ENCODE measurements around the gene SMURF2. TPM values are rescaled to one million over a fixed set of nuclear protein-coding genes. Genes with fewer than 3 reads are reported as not detected.
A peak's percentile ranks its signal among the peaks of the same experiment; 100 is the strongest.

The SMURF2 gene
- total and polyA plus RNA-seq, 10 of the 15 experiments (the other 5 are each of a cell fraction or from before 2014, with no cell fraction given) = 2.8 to 13.4 (median 7.5) TPM

GRCh38 chr17:64591944-64592343, 70.2 kb downstream of the SMURF2 start:
- no peak for DNase-seq (ENCODE audit: low read depth, low spot score)
- H3K4me3 ChIP-seq = no peak overlapping the region
- TSS peak; percentile 29 for BruUV-seq (replicated peaks)
- no peak for TF ChIP-seq ZNF207 (IDR thresholded peaks at IDR 0.05; ENCODE audit: borderline replicate concordance)
- no peaks in the 10 kb centered on the region for H4K20me1 ChIP-seq (ENCODE audit: control insufficient read depth, insufficient read depth)
- H2AFZ ChIP-seq (ENCODE audit: control insufficient read depth, low read depth, low read length) = no peak overlapping the region
- no peaks in the 10 kb centered on the region for H3K4me1 ChIP-seq (ENCODE audit: control insufficient read depth, insufficient read depth, low read length)
- no peaks in the 10 kb centered on the region for H3K79me2 ChIP-seq (ENCODE audit: control insufficient read depth, insufficient read depth, low read length)
- CTCF ChIA-PET = interaction anchor here (0.5 to 0.7 kb wide), 2 partner anchors 164 to 283 kb away, joined by 3 read pairs; no protein-coding TSS in a partner anchor
- no peaks in the 10 kb centered on the region for H3K27me3 ChIP-seq (replicated peaks in 1 of 2; ENCODE audit: control insufficient read depth in 2 of 2, insufficient read depth in 2 of 2, low read length in 1 of 2)
- in situ Hi-C loops (cut with MboI) = no loop called here
- H3K36me3 ChIP-seq (ENCODE audit: control insufficient read depth in 2 of 2, insufficient read depth in 2 of 2, low read length in 1 of 2) = no peaks in the 10 kb centered on the region; a peak in 1 of 4 replicates
- no peak for ATAC-seq
- no peak overlapping the region for H3K4me2 ChIP-seq (ENCODE audit: control insufficient read depth, insufficient read depth)
- H3K27ac ChIP-seq (ENCODE audit: control insufficient read depth, insufficient read depth) = no peak overlapping the region
- POLR2A ChIA-PET = no interaction called here
- H3K9me3 ChIP-seq (replicated peaks; ENCODE audit: control insufficient read depth, insufficient read depth, low read length) = no peaks in the 10 kb centered on the region
- SMC1A ChIA-PET (ENCODE audit: uncharacterized antibody, unreplicated experiment) = interaction anchor here (1.2 to 1.3 kb wide), 2 partner anchors 12 to 87 kb away, joined by 3 to 4 read pairs; no protein-coding TSS in a partner anchor
- intact Hi-C loops (cut with micrococcal nuclease; ENCODE audit: unreplicated experiment) = no loop called here
- no peak for FAIRE-seq
- 100% methylated on average over 1 of the region's 1 CpG for WGBS (ENCODE audit: insufficient coverage, insufficient replicate concordance, low lambda C conversion rate, missing lambda C conversion rate)
- no peak overlapping the region for H3K9ac ChIP-seq (ENCODE audit: control insufficient read depth, insufficient read depth, low read length)
- RAD21 ChIA-PET (ENCODE audit: unreplicated experiment) = no interaction called here

- no peak overlapping the region for H3K9ac ChIP-seq (ENCODE audit: control insufficient read depth, insufficient read depth, low read length)
- H4K20me1 ChIP-seq (ENCODE audit: control insufficient read depth, insufficient read depth) = no peaks in the 10 kb centered on the region
- H3K4me3 ChIP-seq = no peak overlapping the region
- POLR2A ChIA-PET = no interaction called here
- H3K4me1 ChIP-seq (ENCODE audit: control insufficient read depth, insufficient read depth, low read length) = no peaks in the 10 kb centered on the region
- H3K4me2 ChIP-seq (ENCODE audit: control insufficient read depth, insufficient read depth) = no peak overlapping the region
- in situ Hi-C loops (cut with MboI) (no loop called here), intact Hi-C loops (cut with micrococcal nuclease; ENCODE audit: unreplicated experiment) (no loop called here)
- 96% methylated on average over 2 of the region's 2 CpGs for WGBS (ENCODE audit: insufficient coverage, insufficient replicate concordance, low lambda C conversion rate, missing lambda C conversion rate)
- FAIRE-seq = no peak
- peaks cover 2 to 4% of the 10 kb centered on the region in 2 experiments; a peak in 2 of 4 replicates for H3K36me3 ChIP-seq (ENCODE audit: control insufficient read depth in 2 of 2, insufficient read depth in 2 of 2, low read length in 1 of 2)
- BruUV-seq (replicated peaks) = no TSS peak
- H3K79me2 ChIP-seq (ENCODE audit: control insufficient read depth, insufficient read depth, low read length) = no peaks in the 10 kb centered on the region
- H3K9me3 ChIP-seq (replicated peaks; ENCODE audit: control insufficient read depth, insufficient read depth, low read length) = no peaks in the 10 kb centered on the region
- H3K27me3 ChIP-seq (replicated peaks in 1 of 2; ENCODE audit: control insufficient read depth in 2 of 2, insufficient read depth in 2 of 2, low read length in 1 of 2) = no peaks in the 10 kb centered on the region
- no peak for TF ChIP-seq BCLAF1 (IDR thresholded peaks at IDR 0.05)
- TF ChIP-seq HDGF (IDR thresholded peaks at IDR 0.05) = no peak
- TF ChIP-seq RBBP5 (conservative IDR thresholded peaks at IDR 0.05) = no peak
- no peak for ATAC-seq
- H3K27ac ChIP-seq (ENCODE audit: control insufficient read depth, insufficient read depth) = no peak overlapping the region
- DNase-seq (ENCODE audit: low read depth, low spot score) = no peak
- SMC1A ChIA-PET (ENCODE audit: uncharacterized antibody, unreplicated experiment) = no interaction called here
- H2AFZ ChIP-seq (ENCODE audit: control insufficient read depth, low read depth, low read length) = no peak overlapping the region
- CTCF ChIA-PET = interaction anchor here (0.6 to 1.4 kb wide), 3 partner anchors 9 to 14 kb away, joined by 3 read pairs; no protein-coding TSS in a partner anchor
- RAD21 ChIA-PET (ENCODE audit: unreplicated experiment) = no interaction called here
Observed at GRCh38 chr17:64585146-64585545, 77.0 kb downstream of the SMURF2 start.
